H9 (cell line): ENCODE measurements around the gene MYT1. TPM values are rescaled to one million over a fixed set of nuclear protein-coding genes. Genes with fewer than 3 reads are reported as not detected.
"Not testable (repeated sequence)": the region's sequence is repeated elsewhere in the genome, so short reads cannot be mapped to it uniquely, and the experiment has no call there.

Experiments
- DNase-seq: peaks from one replicate; pipeline ENCODE4 v3.0.0-alpha.2; 2017
- H2AFZ ChIP-seq: one replicate; pipeline ENCODE4 v1.6.1; 2013; ENCODE audit warnings: mild to moderate bottlenecking, low read length, control low read depth, moderate library complexity
- H2AK5ac ChIP-seq: 2 replicates; pipeline ENCODE4 v1.6.1; 2013; ENCODE audit warnings: low read length, control low read depth, mixed read lengths; ENCODE audit not compliant: insufficient read length
- H2BK120ac ChIP-seq: one replicate; pipeline ENCODE4 v1.6.1; 2013; ENCODE audit warnings: low read depth, mild to moderate bottlenecking, low read length, control low read depth, inconsistent platforms; ENCODE audit not compliant: poor library complexity, severe bottlenecking
- H2BK12ac ChIP-seq: 2 replicates; pipeline ENCODE4 v1.6.1; 2013; ENCODE audit warnings: low read length, control low read depth, mixed read lengths, low read depth; ENCODE audit not compliant: insufficient read length
- H2BK15ac ChIP-seq: 2 replicates; pipeline ENCODE4 v1.6.1; 2013; ENCODE audit warnings: low read depth, low read length, control low read depth
- H2BK20ac ChIP-seq: one replicate; pipeline ENCODE4 v1.6.1; 2013; ENCODE audit warnings: low read depth, mild to moderate bottlenecking, low read length, control low read depth, inconsistent platforms; ENCODE audit not compliant: poor library complexity, severe bottlenecking
- H2BK5ac ChIP-seq: 2 replicates; pipeline ENCODE4 v1.6.1; 2013; ENCODE audit warnings: low read length, control low read depth, mixed read lengths; ENCODE audit not compliant: insufficient read length
- H3K14ac ChIP-seq: 2 replicates; pipeline ENCODE4 v1.6.1; 2013; ENCODE audit warnings: low read length, control low read depth; ENCODE audit not compliant: insufficient read depth
- H3K18ac ChIP-seq: 2 replicates; pipeline ENCODE4 v1.6.1; 2013; ENCODE audit warnings: low read depth, mild to moderate bottlenecking, mixed read lengths, low read length, control low read depth; ENCODE audit not compliant: insufficient read length
- H3K23ac ChIP-seq: 2 replicates; pipeline ENCODE4 v1.6.1; 2013; ENCODE audit warnings: low read length, control low read depth, mixed read lengths, low read depth; ENCODE audit not compliant: insufficient read length
- H3K23me2 ChIP-seq: 2 replicates; pipeline ENCODE4 v1.6.1; 2013; ENCODE audit warnings: low read depth, mild to moderate bottlenecking, mixed read lengths, low read length, control low read depth; ENCODE audit not compliant: insufficient read length, poor library complexity, severe bottlenecking
- H3K27ac ChIP-seq: 2 replicates; pipeline ENCODE4 v1.5.1; 2013; ENCODE audit warnings: low read length, control low read depth, mixed read lengths, low read depth; ENCODE audit not compliant: insufficient read length
- H3K27me3 ChIP-seq: 2 replicates; pipeline ENCODE4 v1.6.1; 2013; ENCODE audit warnings: low read length, control low read depth, inconsistent platforms; ENCODE audit not compliant: insufficient read depth
- H3K4ac ChIP-seq: 2 replicates; pipeline ENCODE4 v1.6.1; 2013; ENCODE audit warnings: low read depth, mild to moderate bottlenecking, control low read depth, inconsistent platforms, low read length, moderate library complexity
- H3K4me1 ChIP-seq: 2 replicates; pipeline ENCODE4 v1.6.1; 2013; ENCODE audit warnings: low read length, control low read depth, inconsistent platforms; ENCODE audit not compliant: insufficient read depth
- H3K4me2 ChIP-seq: 2 replicates; pipeline ENCODE4 v1.6.1; 2013; ENCODE audit warnings: low read length, control low read depth, mixed read lengths; ENCODE audit not compliant: insufficient read length, insufficient read depth
- H3K56ac ChIP-seq: 2 replicates; pipeline ENCODE4 v1.6.1; 2013; ENCODE audit warnings: low read depth, mild to moderate bottlenecking, mixed read lengths, low read length, control low read depth; ENCODE audit not compliant: insufficient read length
- H3K79me1 ChIP-seq: 2 replicates; pipeline ENCODE4 v1.6.1; 2013; ENCODE audit warnings: low read depth, mild to moderate bottlenecking, moderate library complexity, low read length, control low read depth, inconsistent platforms; ENCODE audit not compliant: insufficient read depth, poor library complexity, severe bottlenecking
- H3K79me2 ChIP-seq: 2 replicates; pipeline ENCODE4 v1.6.1; 2013; ENCODE audit warnings: low read length, control low read depth, inconsistent platforms; ENCODE audit not compliant: insufficient read depth
- H3K9ac ChIP-seq: 2 replicates; pipeline ENCODE4 v1.6.1; 2013; ENCODE audit warnings: low read length, control low read depth, mixed read lengths; ENCODE audit not compliant: insufficient read length; ENCODE audit errors: extremely low read depth
- H3K9me3 ChIP-seq: one replicate; pipeline ENCODE4 v1.6.1; 2013; ENCODE audit warnings: low read depth, low read length, inconsistent platforms; ENCODE audit not compliant: control insufficient read depth
- H3T11ph ChIP-seq: one replicate; pipeline ENCODE4 v1.6.1; 2013; ENCODE audit warnings: mild to moderate bottlenecking, low read length, control low read depth, inconsistent platforms
- H4K20me1 ChIP-seq: one replicate; pipeline ENCODE4 v1.6.1; 2013; ENCODE audit not compliant: control insufficient read depth, insufficient read length, insufficient read depth
- H4K5ac ChIP-seq: 2 replicates; pipeline ENCODE4 v1.6.1; 2013; ENCODE audit warnings: low read depth, mild to moderate bottlenecking, mixed read lengths, low read length, control low read depth; ENCODE audit not compliant: insufficient read length
- H4K8ac ChIP-seq: replicated peaks from 2 replicates; pipeline ENCODE4 v1.6.1; 2013; ENCODE audit warnings: low read length, control low read depth, mixed read lengths, low read depth; ENCODE audit not compliant: insufficient read length
- H4K91ac ChIP-seq: 2 replicates; pipeline ENCODE4 v1.6.1; 2013; ENCODE audit warnings: low read depth, mild to moderate bottlenecking, moderate library complexity, mixed read lengths, low read length, control low read depth; ENCODE audit not compliant: insufficient read length
- H3K27ac Mint-ChIP-seq, 3 experiments: 2 replicates in 2 of 3; 3 replicates in 1 of 3; pipeline ENCODE4 v1.8.0; 2020 to 2021; ENCODE audit warnings: mixed read lengths in 3 of 3, mild to moderate bottlenecking in 1 of 3, moderate library complexity in 1 of 3
- H3K27me3 Mint-ChIP-seq: 2 replicates; pipeline ENCODE4 v1.8.0; 2021; ENCODE audit warnings: low read depth, mild to moderate bottlenecking, moderate library complexity, mixed read lengths
- H3K36me3 Mint-ChIP-seq, 3 experiments: 2 replicates in 2 of 3; 3 replicates in 1 of 3; pipeline ENCODE4 v1.8.0; 2020 to 2021; ENCODE audit warnings: low read depth in 3 of 3, mixed read lengths in 3 of 3; ENCODE audit not compliant: insufficient read depth in 1 of 3
- H3K4me1 Mint-ChIP-seq, 2 experiments: 2 replicates each; pipeline ENCODE4 v1.8.0; 2020; ENCODE audit warnings: mixed read lengths in 2 of 2
- H3K4me3 Mint-ChIP-seq, 2 experiments: 2 replicates in 1 of 2; 3 replicates in 1 of 2; pipeline ENCODE4 v1.8.0; 2020 to 2021; ENCODE audit warnings: mild to moderate bottlenecking in 2 of 2, mixed read lengths in 2 of 2, moderate library complexity in 1 of 2
- H3K9me3 Mint-ChIP-seq, 2 experiments: 2 replicates in 1 of 2; 3 replicates in 1 of 2; pipeline ENCODE4 v1.8.0; 2020; ENCODE audit warnings: mild to moderate bottlenecking in 2 of 2, mixed read lengths in 2 of 2, moderate library complexity in 1 of 2
- WGBS: extraction: QIAGEN DNeasy Blood & Tissue Kit; methylation state at CpG from one replicate; pipeline ENCODE4 v1.1.7; 2013; ENCODE audit warnings: missing lambda C conversion rate, low lambda C conversion rate, mixed read lengths; ENCODE audit not compliant: insufficient read length; ENCODE audit errors: extremely low coverage; 5-methylcytosine and 5-hydroxymethylcytosine counted together
- total RNA-seq: library from RNA; stranded (reverse); gene quantifications from 2 replicates; pipeline ENCODE4 v1.2.1, GENCODE V29; 2021

The MYT1 gene
- total RNA-seq, 1 experiment from 2014 or later: 0.79 TPM

DNA sequence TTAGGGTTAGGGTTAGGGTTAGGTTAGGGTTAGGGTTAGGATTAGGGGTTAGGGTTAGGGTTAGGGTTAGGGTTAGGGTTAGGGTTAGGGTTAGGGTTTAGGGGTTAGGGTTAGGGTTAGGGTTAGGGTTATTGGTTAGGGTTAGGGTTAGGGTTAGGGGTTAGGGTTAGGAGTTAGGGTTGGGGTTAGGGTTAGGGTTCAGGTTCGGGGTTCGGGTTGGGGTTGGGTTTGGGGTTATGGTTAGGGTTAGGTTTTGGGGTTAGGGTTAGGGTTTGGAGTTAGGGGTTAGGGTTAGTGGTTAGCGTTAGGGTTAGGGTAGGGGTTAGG is 123.0 kb downstream of the MYT1 start:
- not testable (repeated sequence) for H4K5ac ChIP-seq, H3K4me1 ChIP-seq, H3K27ac Mint-ChIP-seq, H2BK120ac ChIP-seq, H3K27ac ChIP-seq, H3K79me1 ChIP-seq, H2AFZ ChIP-seq, H2BK12ac ChIP-seq, H3K9ac ChIP-seq, H2BK20ac ChIP-seq, H4K8ac ChIP-seq, H3K79me2 ChIP-seq, H3K4ac ChIP-seq, H2AK5ac ChIP-seq, H3K23me2 ChIP-seq, H3T11ph ChIP-seq, H3K23ac ChIP-seq, H4K91ac ChIP-seq, DNase-seq, H2BK5ac ChIP-seq, H3K56ac ChIP-seq, H3K4me1 Mint-ChIP-seq, H3K14ac ChIP-seq, H3K9me3 ChIP-seq, H3K27me3 Mint-ChIP-seq, H4K20me1 ChIP-seq, H2BK15ac ChIP-seq, H3K27me3 ChIP-seq, H3K4me3 Mint-ChIP-seq, H3K4me2 ChIP-seq, H3K18ac ChIP-seq
- Mint-ChIP-seq H3K9me3 (peaks cover 40 to 42% of the 10 kb centered on the region in 2 experiments), H3K36me3 (peaks cover 17 to 20% (median 18%) of the 10 kb centered on the region in 3 experiments)
- WGBS: 100% methylated on average over 3 of the region's 3 CpGs

Other genes with a start within 250 kb of the MYT1 start
- gene UCKL1, start 208.0 kb upstream of the MYT1 start, total RNA-seq: 35.6 and 40.9 TPM in 2 replicates
- 43.8 and 46.0 TPM in 2 replicates for gene ZNF512B, start 194.5 kb upstream of the MYT1 start, total RNA-seq
- gene SAMD10, start 184.8 kb upstream of the MYT1 start, total RNA-seq: 5.2 and 5.7 TPM in 2 replicates
- 87.9 and 91.3 TPM in 2 replicates for gene PRPF6, start 183.3 kb upstream of the MYT1 start, total RNA-seq
- gene C20orf204, start 128.3 kb upstream of the MYT1 start, total RNA-seq: 1.3 and 2.2 TPM in 2 replicates
- 1.6 and 2.0 TPM in 2 replicates for gene SOX18, start 114.8 kb upstream of the MYT1 start, total RNA-seq
- gene TCEA2, start 101.3 kb upstream of the MYT1 start, total RNA-seq: 48.1 and 51.7 TPM in 2 replicates
- gene RGS19, start 84.9 kb upstream of the MYT1 start, total RNA-seq: 11.7 and 12.8 TPM in 2 replicates
- gene OPRL1, start 84.4 kb upstream of the MYT1 start, total RNA-seq: 0.90 and 1.0 TPM in 2 replicates
- 0.39 TPM in 1 of 2 replicates, not detected in the other for gene LKAAEAR1, start 80.1 kb upstream of the MYT1 start, total RNA-seq
- gene NPBWR2, start 56.9 kb upstream of the MYT1 start, total RNA-seq: not detected in 2 replicates
- gene PCMTD2, start 91.3 kb downstream of the MYT1 start, total RNA-seq: 52.0 and 52.7 TPM in 2 replicates